ENCODE measurements around the gene ADM2.
"Not testable (repeated sequence)": the region's sequence is repeated elsewhere in the genome, so short reads cannot be mapped to it uniquely, and the experiment has no call there.

Gene ADM2

GRCh38 chr22:50531962-50532674 lies 50.8 kb downstream of the ADM2 start (continued):
- TF ChIP-seq, protein P1, sequence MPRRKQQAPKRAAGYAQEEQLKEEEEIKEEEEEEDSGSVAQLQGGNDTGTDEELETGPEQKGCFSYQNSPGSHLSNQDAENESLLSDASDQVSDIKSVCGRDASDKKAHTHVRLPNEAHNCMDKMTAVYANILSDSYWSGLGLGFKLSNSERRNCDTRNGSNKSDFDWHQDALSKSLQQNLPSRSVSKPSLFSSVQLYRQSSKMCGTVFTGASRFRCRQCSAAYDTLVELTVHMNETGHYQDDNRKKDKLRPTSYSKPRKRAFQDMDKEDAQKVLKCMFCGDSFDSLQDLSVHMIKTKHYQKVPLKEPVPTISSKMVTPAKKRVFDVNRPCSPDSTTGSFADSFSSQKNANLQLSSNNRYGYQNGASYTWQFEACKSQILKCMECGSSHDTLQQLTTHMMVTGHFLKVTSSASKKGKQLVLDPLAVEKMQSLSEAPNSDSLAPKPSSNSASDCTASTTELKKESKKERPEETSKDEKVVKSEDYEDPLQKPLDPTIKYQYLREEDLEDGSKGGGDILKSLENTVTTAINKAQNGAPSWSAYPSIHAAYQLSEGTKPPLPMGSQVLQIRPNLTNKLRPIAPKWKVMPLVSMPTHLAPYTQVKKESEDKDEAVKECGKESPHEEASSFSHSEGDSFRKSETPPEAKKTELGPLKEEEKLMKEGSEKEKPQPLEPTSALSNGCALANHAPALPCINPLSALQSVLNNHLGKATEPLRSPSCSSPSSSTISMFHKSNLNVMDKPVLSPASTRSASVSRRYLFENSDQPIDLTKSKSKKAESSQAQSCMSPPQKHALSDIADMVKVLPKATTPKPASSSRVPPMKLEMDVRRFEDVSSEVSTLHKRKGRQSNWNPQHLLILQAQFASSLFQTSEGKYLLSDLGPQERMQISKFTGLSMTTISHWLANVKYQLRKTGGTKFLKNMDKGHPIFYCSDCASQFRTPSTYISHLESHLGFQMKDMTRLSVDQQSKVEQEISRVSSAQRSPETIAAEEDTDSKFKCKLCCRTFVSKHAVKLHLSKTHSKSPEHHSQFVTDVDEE (CRISPR knock-in tag; IDR thresholded peaks at IDR 0.05), result no peak
- TF ChIP-seq SNAI2 (CRISPR knock-in tag; IDR thresholded peaks at IDR 0.05), result no peak
- TF ChIP-seq ZNF565 (CRISPR knock-in tag; conservative IDR thresholded peaks at IDR 0.05; ENCODE audit: low read depth), result no peak

GRCh38 chr22:50532824-50533796 lies 51.8 kb downstream of the ADM2 start:
- ATAC-seq, result no peak
- no peak for TF ChIP-seq SNAI2 (CRISPR knock-in tag; IDR thresholded peaks at IDR 0.05)
- no peak for TF ChIP-seq PPARA (CRISPR knock-in tag; IDR thresholded peaks at IDR 0.05; ENCODE audit: borderline replicate concordance)
- TF ChIP-seq, protein P2, sequence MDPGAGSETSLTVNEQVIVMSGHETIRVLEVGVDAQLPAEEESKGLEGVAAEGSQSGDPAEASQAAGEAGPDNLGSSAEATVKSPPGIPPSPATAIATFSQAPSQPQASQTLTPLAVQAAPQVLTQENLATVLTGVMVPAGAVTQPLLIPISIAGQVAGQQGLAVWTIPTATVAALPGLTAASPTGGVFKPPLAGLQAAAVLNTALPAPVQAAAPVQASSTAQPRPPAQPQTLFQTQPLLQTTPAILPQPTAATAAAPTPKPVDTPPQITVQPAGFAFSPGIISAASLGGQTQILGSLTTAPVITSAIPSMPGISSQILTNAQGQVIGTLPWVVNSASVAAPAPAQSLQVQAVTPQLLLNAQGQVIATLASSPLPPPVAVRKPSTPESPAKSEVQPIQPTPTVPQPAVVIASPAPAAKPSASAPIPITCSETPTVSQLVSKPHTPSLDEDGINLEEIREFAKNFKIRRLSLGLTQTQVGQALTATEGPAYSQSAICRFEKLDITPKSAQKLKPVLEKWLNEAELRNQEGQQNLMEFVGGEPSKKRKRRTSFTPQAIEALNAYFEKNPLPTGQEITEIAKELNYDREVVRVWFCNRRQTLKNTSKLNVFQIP (CRISPR knock-in tag; IDR thresholded peaks at IDR 0.05; ENCODE audit: borderline replicate concordance, low read depth), result no peak
- no peak for TF ChIP-seq TOX (CRISPR knock-in tag; IDR thresholded peaks at IDR 0.05; ENCODE audit: borderline replicate concordance)
- no peak for TF ChIP-seq RARB (CRISPR knock-in tag; IDR thresholded peaks at IDR 0.05)
- no peak for TF ChIP-seq ZFP3 (CRISPR knock-in tag; IDR thresholded peaks at IDR 0.05)
- no peak for TF ChIP-seq TCF4 (CRISPR knock-in tag; IDR thresholded peaks at IDR 0.05; ENCODE audit: borderline replicate concordance)
- no peak for TF ChIP-seq CSRNP3 (CRISPR knock-in tag; IDR thresholded peaks at IDR 0.05)

DNA sequence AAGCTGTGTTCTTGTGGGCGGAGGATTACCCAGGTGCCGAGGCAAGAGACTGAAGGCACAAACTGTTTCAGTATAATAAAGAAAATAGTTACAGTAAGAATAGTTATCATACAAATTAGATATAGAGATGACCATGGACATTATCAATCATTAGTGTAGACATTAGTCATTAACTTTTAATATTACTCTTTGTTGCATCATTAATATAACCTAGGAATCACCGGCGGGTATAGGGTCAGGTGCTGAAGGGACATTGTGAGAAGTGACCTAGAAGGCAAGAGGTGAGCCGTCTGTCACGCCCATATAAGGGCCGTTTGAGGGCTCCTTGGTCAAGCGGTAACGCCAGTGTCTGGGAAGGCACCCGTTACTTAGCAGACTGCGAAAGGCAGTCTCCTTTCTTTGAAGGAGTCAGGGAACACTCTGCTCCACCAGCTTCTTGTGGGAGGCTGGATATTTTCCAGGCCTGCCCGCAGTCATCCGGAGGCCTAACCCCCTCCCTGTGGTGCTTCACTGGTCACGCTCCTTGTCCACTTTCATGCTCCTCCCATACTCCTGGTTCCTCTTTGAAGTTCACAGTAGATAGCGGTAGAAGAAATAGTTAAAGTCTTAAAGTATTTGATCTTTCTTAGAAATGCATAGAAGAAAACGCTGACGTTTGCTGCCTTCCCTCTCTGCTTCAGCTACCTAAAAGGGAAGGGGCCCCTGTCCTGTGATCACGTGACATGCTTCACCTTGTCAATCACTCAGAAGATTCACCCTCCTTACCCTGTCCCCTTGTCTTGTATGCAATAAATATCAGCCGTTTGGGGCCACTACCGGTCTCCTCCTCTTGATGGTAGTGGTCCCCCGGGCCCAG lies 52.7 kb downstream of the ADM2 start:
- not testable (repeated sequence) for ATAC-seq

GRCh38 chr22:50535113-50535512 lies 53.8 kb downstream of the ADM2 start:
- no peak for ATAC-seq
- no peak for TF ChIP-seq ZNF8 (CRISPR knock-in tag; IDR thresholded peaks at IDR 0.05)
- no peak for TF ChIP-seq ARNTL (CRISPR knock-in tag; IDR thresholded peaks at IDR 0.05; ENCODE audit: borderline replicate concordance, low read depth)
- TF ChIP-seq, protein P3, sequence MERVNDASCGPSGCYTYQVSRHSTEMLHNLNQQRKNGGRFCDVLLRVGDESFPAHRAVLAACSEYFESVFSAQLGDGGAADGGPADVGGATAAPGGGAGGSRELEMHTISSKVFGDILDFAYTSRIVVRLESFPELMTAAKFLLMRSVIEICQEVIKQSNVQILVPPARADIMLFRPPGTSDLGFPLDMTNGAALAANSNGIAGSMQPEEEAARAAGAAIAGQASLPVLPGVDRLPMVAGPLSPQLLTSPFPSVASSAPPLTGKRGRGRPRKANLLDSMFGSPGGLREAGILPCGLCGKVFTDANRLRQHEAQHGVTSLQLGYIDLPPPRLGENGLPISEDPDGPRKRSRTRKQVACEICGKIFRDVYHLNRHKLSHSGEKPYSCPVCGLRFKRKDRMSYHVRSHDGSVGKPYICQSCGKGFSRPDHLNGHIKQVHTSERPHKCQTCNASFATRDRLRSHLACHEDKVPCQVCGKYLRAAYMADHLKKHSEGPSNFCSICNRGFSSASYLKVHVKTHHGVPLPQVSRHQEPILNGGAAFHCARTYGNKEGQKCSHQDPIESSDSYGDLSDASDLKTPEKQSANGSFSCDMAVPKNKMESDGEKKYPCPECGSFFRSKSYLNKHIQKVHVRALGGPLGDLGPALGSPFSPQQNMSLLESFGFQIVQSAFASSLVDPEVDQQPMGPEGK (CRISPR knock-in tag; IDR thresholded peaks at IDR 0.05; ENCODE audit: borderline replicate concordance), result no peak
- no peak for TF ChIP-seq ISL1 (CRISPR knock-in tag; IDR thresholded peaks at IDR 0.05)
- TF ChIP-seq ZNF70 (CRISPR knock-in tag; IDR thresholded peaks at IDR 0.05), result no peak
- no peak for TF ChIP-seq CSDC2 (CRISPR knock-in tag; IDR thresholded peaks at IDR 0.05)
- no peak for TF ChIP-seq ZNF565 (CRISPR knock-in tag; conservative IDR thresholded peaks at IDR 0.05; ENCODE audit: low read depth)
- TF ChIP-seq OSR1 (CRISPR knock-in tag; IDR thresholded peaks at IDR 0.05), result no peak
- TF ChIP-seq GLIS3 (CRISPR knock-in tag; IDR thresholded peaks at IDR 0.05), result no peak
- no peak for TF ChIP-seq ZFP30 (CRISPR knock-in tag; IDR thresholded peaks at IDR 0.05)
- TF ChIP-seq ZFP3 (CRISPR knock-in tag; IDR thresholded peaks at IDR 0.05), result no peak
- TF ChIP-seq RARB (CRISPR knock-in tag; IDR thresholded peaks at IDR 0.05), result no peak
- TF ChIP-seq TOX (CRISPR knock-in tag; IDR thresholded peaks at IDR 0.05; ENCODE audit: borderline replicate concordance), result no peak
- TF ChIP-seq CSRNP3 (CRISPR knock-in tag; IDR thresholded peaks at IDR 0.05), result no peak
- TF ChIP-seq ESRRG (CRISPR knock-in tag; IDR thresholded peaks at IDR 0.05), result no peak
- TF ChIP-seq, protein P1 (CRISPR knock-in tag; IDR thresholded peaks at IDR 0.05), result no peak

Data from SK-N-SH treated with all-trans-retinoic acid at 6 μM for 48 hours (cell line).